GM11168 (cell line): ENCODE data around the gene RFXANK.
"Not testable (repeated sequence)": the region's sequence is repeated elsewhere in the genome, so short reads cannot be mapped to it uniquely, and the experiment has no call there.

ENCODE experiments used
- in situ Hi-C: fragments of 300-500 bp; cut with MboI; formaldehyde crosslinking; loops from one replicate; pipeline ENCODE4 v1.12.0; 2022; ENCODE audit warnings: low sequenced_read_pairs; ENCODE audit not compliant: unreplicated experiment

RFXANK gene

GRCh38 chr19:19169236-19170052 lies 22.6 kb upstream of the RFXANK start:
- in situ Hi-C loops: no loop called here

GRCh38 chr19:19170053-19170872 lies 21.8 kb upstream of the RFXANK start, which contains the start of gene MEF2B:
TSS of gene MEF2B (minus strand) at chr19:19170263. CDS start at chr19:19150735, 19,528 bp downstream.
- in situ Hi-C loops: no loop called here

- in situ Hi-C loops: no loop called here
Measured at GRCh38 chr19:19170873-19171672, 21.0 kb upstream of the RFXANK start.

GRCh38 chr19:19171821-19172532 lies 20.1 kb upstream of the RFXANK start:
- in situ Hi-C loops: no loop called here

GRCh38 chr19:19173243-19173642 lies 18.8 kb upstream of the RFXANK start:
- in situ Hi-C loops: not testable (repeated sequence)

- in situ Hi-C loops: loop anchor here (5.0 kb wide), 1 partner anchor 35 kb away; no protein-coding TSS in a partner anchor
Measured at GRCh38 chr19:19176950-19177349, 15.1 kb upstream of the RFXANK start.

GRCh38 chr19:19179548-19180441 lies 12.3 kb upstream of the RFXANK start:
- in situ Hi-C loops: loop anchor here (5.0 kb wide), 1 partner anchor 37 kb away; no protein-coding TSS in a partner anchor

GRCh38 chr19:19181488-19181998 lies 10.5 kb upstream of the RFXANK start:
- in situ Hi-C loops: no loop called here

- in situ Hi-C loops: no loop called here
Measured at GRCh38 chr19:19185853-19186740, 6.0 kb upstream of the RFXANK start.

- in situ Hi-C loops: no loop called here
Measured at GRCh38 chr19:19186742-19187141, 5.3 kb upstream of the RFXANK start.

- in situ Hi-C loops: no loop called here
Measured at GRCh38 chr19:19191768-19192077, 335 bp upstream of the RFXANK start.

GRCh38 chr19:19192910-19193423 lies 909 bp downstream of the RFXANK start:
- in situ Hi-C loops: no loop called here

- in situ Hi-C loops: no loop called here
Measured at GRCh38 chr19:19193926-19194325, 1.9 kb downstream of the RFXANK start.

- in situ Hi-C loops: no loop called here
Measured at GRCh38 chr19:19201697-19202630, 9.9 kb downstream of the RFXANK start.

GRCh38 chr19:19202707-19203011 lies 10.6 kb downstream of the RFXANK start:
- in situ Hi-C loops: no loop called here

- in situ Hi-C loops: no loop called here
Measured at GRCh38 chr19:19203012-19203856, 11.2 kb downstream of the RFXANK start, which contains the start of gene NR2C2AP. TSS of gene NR2C2AP (minus strand) at chr19:19203414. CDS start at chr19:19203060, 354 bp downstream.
